Stimulated activated CD8-positive, alpha-beta memory T cell treated with anti-CD3 and anti-CD28 coated beads, Interleukin-2, amount 100 ng/mL, for 1 hour (primary cell): ENCODE measurements around the gene ARID5B.

Source experiments
- DNase-seq, 2 donors: peaks; one replicate each; pipeline ENCODE4 v3.0.0-alpha.2; 2020; ENCODE audit warnings: low read depth in 2 of 2

Gene ARID5B

DNA sequence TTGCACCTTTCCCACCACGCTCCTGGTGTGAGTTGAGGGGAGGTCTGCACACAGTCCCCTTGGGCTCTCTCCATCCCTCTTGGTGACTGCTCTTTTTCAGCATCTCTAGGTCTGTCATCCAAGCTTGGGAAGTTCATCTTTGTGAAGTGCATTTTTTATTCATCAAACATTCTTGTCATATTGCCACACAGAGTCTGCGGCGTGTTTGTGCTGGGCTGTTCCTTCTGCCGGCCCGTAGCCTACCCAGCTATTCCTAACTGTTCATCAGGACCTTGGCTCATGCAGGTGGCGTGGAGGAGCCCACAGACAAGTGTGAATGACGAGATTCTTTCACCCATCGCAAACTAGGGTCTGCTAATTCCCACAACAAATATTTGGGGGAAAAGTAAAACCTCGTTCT is 202.4 kb downstream of the ARID5B start:
- no peak for DNase-seq

DNA sequence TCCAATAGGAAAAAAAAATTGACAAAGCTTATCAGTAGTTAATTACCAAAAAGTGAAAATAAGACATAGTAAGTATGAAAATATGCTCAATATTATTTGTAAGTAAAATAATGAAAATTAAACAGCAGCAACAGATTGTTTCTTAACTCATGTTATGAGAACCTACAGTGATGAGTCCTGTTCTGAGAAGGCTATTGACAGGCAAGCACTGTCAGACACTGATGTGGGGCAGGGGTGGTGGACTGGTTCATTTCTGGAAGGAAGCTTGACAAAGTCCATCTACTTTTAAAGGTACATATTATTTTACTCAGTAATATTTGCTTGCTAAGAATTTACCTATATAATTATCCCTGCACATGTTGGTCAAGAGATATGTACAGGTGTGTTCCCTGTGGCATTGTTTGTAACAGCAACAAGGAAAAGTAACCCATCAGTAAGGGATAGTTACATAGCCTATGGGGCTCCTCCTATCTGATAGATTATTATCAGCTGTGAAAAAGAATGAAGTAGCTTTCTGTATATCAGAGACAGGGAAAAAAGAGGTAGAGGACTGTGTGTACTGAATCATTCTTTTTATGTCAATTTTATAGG is 205.5 kb downstream of the ARID5B start:
- no peak for DNase-seq

DNA sequence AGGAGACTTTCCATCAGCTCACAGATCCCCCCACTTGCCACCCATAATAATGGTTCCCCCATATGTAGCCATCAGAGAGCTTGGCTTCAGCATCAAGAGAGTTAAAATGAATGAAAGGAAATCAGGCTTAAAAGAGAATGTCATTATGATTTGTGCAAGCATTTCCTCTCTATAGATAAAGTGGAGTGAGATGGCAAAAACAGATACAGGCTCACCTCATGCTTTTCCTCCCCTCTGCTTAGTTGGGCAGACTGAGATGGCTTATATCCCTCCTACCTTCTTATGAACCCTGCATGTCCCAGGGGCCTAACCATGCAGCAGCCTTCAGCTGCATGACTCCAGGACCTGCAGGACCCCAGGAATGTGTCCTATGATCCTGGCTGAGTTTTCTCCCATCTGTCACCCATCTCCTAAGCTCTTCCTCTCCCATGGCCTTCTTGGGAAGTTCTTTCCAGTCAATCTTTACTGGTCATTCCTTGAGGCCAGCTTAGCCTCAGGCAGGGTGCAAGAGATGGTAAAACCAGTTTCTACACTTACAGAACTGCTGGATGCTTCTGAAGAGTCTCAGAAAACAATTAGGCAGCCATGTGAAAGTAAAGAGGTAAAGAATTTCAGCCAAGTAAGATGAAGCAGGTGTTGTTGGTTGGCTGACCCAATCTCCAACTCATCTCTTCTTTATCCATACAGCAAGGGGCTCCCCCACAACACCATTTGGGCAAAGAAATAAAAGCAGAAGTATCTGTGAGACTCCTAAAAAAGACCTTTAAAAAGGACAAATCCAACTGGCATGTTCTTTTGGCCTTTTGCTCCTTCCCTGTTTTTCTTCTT is 207.5 kb downstream of the ARID5B start:
- DNase-seq = no peak

DNA sequence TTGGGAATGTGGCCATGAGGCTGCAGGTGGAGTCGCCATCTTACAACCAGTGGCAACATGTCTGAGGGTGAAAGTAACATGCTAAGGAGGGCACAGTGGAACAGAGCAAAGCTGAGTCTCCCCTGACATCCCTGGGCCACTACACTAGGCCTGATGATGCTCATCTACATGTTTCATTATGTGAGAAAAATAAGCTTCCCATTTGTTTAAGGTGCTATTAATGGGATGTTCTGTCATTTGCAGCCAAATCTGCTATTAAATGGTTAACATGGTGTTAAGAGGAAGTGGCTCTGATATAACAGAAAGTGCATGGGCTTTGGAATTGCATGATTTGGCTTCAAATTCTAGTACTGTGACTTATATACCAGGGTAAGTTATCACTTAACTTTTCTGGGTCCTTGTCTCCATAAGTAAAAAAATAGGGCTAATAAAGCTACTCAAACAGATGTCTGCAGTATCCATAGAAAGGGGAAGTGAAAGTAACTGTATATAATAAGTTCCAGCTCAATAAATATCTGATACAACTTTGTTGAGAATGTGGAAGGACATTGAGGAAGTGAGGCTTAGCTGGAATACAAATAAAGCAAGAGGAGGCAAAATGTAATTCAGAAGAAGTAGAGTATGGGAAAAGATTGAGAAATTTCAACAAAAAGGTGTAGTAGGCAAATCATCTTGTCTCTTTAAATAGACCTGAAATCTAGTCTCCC is 208.2 kb downstream of the ARID5B start:
- no peak for DNase-seq

DNA sequence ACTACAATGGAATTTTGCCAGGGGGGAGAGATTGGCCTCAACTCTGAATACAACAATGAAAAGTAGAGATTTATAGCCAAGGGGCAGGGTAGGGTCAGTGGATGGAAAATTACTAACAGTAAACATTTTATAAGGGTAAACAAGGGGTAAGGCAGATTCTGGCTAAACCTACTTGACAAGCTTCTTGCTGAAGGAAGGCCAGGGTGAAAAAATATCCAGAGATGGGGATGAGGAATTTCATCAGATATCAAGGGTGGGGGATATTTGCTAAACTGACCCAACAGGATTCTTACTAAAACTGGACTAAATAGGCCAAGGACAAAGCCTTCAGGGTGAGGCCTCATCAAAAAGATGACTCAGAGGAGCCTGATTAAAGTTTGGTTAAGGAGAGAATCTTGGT is 210.8 kb downstream of the ARID5B start:
- DNase-seq = no peak

DNA sequence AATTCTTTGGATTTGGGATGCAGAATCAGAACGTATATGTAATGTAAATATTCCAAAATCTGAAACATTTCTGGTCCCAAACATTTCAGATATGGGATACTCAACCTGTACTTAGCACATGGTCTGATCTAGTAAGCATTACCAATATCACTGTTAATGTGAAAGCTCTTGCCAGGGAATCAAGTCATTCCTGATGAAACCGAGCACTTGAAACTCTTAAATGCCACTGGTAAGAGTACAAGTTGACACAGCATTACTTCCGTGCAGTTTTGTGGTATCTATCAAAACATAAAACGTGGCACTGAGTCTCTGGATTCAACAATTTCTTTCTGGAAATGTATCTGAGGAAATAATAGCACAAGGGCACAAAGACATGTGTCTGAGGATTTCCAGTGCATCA is 211.5 kb downstream of the ARID5B start:
- no peak for DNase-seq

DNA sequence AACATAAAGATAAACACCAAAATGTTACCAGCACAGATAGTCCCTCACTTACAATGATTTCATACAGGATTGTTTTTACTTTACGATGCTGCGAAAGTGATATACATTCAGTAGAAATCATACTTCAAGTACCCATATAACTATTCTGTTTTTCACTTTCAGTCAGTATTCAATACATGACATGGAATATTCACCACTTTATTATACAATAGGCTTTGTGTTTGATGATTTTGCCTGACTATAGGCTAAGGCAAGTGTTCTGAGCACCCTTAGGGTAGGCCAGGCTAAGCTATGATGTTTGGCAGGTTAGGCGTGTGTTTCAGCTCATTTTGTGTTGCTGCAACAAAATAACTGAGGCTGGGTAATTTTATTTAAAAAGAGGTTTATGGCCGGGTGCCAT is 212.2 kb downstream of the ARID5B start:
- no peak for DNase-seq

DNA sequence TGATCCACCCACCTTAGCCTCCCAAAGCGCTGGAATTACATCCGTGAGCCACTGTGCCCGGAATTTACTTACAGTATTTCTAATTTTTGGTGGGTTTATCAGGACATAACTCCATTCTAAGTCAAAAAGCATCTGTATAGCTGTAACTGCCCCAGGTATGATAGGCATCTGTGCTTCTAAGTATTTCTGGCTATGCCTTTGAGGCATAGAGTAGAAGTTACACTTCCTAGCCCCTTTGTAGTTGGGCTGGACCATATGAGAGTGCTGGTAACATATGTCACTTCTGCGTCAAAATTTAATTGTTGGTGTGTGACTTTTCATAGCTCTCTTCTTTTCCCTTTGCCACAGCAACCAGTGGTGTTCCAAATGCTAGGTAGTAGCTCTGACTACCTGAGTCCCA is 213.8 kb downstream of the ARID5B start:
- no peak for DNase-seq

DNA sequence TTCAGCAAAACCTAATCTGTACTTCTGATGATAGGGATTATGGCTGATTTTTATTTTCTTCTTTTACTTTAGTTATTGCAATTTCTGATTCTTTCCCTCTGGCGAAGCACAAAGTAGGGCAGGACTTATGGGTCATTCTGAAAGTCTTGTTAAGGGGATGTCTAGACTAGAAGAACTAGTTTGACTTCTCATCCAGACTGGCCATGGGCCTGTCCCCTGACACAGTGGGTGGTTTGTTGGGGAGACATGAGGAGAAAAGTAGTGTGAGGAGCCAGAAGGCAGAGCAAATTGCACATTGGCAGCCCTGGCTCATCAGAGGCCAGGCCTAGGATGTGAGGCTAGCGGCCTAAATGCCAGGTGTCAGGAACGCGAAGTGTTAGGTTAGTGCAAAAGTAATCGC is 214.3 kb downstream of the ARID5B start:
- no peak for DNase-seq

DNA sequence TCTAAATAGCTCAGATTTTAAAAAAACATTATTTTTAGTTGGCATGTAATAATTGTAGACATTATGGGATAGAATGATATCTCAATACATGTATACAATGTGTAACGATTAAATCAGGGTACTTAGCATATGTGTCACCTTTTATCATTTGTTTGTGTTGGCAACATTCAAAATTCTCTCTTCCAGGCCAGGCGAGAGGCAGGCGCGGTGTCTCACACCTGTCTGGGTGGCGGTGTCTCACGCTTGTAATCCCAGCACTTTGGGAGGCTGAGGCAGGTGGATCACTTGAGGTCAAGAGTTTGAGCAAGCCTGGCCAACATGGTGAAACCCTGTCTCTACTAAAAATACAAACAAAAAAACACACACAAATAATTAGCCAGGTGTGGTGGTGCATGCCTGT is 215.4 kb downstream of the ARID5B start:
- DNase-seq = no peak

DNA sequence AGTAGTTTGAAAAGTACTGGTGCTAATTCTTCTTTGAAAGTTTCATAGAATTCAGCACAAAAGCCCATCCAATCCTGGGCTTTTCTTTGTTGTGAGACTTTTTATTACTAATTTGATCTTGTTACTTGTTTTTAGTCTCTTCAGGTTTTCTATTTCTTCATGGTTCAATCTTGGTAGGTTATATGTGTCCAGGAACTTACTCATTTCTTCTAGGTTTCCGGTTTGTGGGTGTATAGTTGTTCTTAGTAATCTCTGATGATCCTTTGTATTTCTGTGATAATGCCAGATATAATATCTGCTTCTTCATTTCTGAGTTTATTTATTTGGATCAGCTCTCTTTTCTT is 219.7 kb downstream of the ARID5B start:
- DNase-seq = no peak

DNA sequence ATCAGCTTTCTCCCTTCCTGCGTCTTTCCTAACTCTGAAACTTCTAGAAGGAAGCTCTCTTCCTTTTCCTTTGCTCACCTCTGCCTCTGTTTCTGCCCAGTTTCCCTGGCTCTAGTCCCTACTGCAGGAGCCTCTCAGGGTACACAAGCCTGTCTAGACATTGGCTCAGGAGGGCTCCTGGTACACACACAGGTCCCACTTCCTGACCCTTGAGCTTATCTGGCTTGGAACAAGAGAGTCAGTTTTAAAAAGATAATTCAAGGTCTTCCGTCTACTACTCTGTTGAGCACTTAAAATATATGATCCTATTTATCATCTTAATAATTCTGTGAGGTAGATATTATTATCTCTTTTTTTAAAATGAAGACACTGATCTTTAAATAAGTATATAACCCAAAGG is 226.5 kb downstream of the ARID5B start:
- DNase-seq = no peak

DNA sequence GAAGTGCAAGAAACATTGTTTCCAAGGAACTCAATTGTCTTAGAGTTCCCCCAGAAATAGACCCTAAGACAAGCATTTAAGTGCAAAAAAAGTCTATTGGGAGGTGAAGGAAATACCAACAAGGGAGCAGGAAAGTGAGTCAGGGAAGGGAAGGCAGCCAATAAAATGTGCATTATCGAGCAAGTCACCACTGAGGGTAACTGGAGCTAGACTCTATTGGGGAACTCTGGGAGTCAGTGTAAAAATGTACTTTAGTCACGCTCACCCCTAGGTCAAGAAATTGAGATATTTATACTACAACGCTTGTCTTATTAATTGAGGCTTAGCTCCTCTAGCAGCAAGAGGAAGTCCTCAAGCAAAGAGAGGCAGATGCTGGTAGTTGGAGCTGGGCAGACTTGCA is 229.4 kb downstream of the ARID5B start:
- DNase-seq = no peak

DNA sequence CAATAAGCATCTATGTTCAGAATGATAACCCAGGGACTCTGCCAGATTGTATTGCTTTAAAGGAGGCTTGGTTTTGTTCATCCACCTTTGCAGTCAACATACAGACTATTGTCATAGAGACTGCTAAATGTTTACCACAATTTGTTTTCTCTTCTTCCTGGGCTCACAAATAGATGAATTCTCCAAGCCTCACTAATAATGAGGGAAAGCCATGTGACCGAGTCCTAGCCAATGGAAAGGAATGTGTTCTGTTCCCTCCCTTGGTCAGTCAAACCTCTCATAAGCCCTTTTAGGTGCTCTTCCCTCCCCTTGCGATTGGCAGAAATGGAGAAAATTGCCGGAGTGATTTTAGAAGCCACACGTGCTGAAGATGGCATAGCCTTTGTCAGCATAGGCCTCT is 230.2 kb downstream of the ARID5B start:
- no peak for DNase-seq

DNA sequence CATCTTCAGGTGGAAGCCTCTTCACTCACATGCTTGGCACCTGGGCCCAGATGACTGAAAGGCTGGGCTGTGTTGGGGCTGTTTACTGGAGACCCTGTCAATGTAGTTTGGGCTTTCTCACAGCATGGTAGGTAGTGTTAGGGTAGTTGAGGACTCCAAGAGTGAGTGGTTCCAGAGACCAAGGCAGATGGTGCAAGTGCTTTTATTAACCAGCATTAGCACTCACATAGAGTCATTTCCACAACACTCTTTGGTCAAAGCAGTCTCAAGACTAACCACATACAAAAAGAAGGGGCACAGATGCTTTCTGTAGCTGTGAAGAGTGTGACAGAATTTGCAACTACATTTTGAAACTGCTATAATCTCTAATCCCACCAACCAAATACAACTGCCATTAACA is 232.1 kb downstream of the ARID5B start:
- no peak for DNase-seq

DNA sequence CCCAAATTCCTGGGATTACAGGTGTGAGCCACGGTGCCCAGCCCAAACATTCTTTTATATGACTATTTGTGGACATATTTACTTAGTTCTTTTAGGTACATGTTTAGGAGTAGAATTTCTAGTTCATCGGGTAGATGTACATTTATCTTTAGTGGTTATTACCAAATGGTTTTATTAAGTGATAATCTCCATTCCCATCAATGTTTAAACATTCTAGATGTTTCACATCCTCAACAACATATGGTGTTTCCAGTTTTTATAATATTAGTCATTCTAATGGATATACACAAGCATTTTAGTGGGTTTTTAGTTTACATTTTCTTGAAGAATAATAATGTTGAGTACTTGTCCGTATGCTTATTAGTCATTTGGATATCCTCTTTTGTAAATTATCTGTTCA is 235.4 kb downstream of the ARID5B start:
- DNase-seq = no peak
